Measurements from ENCODE around the gene OBSL1.

DNA sequence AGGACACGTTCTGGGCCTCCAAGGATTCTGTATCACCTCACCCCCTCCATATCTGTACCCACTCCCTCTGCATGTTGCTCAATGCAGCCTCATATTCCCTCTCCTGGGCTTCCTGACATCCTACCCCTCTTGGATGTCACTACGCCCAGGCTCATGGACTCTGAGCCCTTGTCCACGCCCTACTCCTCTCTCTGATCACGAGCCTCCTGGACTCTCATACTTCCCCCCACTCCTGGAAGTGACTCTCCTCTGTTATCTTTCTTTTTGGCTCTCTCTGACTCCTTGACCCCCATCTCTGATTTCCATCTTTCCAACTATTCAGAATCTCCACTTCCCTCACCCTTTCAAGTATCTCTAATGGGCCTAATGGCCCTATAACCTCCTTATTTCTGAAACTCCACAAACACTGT lies 25.4 kb downstream of the OBSL1 start:
- TF ChIP-seq, protein P1, sequence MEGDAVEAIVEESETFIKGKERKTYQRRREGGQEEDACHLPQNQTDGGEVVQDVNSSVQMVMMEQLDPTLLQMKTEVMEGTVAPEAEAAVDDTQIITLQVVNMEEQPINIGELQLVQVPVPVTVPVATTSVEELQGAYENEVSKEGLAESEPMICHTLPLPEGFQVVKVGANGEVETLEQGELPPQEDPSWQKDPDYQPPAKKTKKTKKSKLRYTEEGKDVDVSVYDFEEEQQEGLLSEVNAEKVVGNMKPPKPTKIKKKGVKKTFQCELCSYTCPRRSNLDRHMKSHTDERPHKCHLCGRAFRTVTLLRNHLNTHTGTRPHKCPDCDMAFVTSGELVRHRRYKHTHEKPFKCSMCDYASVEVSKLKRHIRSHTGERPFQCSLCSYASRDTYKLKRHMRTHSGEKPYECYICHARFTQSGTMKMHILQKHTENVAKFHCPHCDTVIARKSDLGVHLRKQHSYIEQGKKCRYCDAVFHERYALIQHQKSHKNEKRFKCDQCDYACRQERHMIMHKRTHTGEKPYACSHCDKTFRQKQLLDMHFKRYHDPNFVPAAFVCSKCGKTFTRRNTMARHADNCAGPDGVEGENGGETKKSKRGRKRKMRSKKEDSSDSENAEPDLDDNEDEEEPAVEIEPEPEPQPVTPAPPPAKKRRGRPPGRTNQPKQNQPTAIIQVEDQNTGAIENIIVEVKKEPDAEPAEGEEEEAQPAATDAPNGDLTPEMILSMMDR (IDR thresholded peaks at IDR 0.05), result no peak
- TF ChIP-seq POLR2AphosphoS5 (IDR thresholded peaks at IDR 0.05; ENCODE audit: low read depth, low read length), result no peak
- TF ChIP-seq SIN3A (IDR thresholded peaks at IDR 0.05; ENCODE audit: borderline replicate concordance, insufficient read depth, low read depth, low read length), result no peak
- TF ChIP-seq, protein P2, sequence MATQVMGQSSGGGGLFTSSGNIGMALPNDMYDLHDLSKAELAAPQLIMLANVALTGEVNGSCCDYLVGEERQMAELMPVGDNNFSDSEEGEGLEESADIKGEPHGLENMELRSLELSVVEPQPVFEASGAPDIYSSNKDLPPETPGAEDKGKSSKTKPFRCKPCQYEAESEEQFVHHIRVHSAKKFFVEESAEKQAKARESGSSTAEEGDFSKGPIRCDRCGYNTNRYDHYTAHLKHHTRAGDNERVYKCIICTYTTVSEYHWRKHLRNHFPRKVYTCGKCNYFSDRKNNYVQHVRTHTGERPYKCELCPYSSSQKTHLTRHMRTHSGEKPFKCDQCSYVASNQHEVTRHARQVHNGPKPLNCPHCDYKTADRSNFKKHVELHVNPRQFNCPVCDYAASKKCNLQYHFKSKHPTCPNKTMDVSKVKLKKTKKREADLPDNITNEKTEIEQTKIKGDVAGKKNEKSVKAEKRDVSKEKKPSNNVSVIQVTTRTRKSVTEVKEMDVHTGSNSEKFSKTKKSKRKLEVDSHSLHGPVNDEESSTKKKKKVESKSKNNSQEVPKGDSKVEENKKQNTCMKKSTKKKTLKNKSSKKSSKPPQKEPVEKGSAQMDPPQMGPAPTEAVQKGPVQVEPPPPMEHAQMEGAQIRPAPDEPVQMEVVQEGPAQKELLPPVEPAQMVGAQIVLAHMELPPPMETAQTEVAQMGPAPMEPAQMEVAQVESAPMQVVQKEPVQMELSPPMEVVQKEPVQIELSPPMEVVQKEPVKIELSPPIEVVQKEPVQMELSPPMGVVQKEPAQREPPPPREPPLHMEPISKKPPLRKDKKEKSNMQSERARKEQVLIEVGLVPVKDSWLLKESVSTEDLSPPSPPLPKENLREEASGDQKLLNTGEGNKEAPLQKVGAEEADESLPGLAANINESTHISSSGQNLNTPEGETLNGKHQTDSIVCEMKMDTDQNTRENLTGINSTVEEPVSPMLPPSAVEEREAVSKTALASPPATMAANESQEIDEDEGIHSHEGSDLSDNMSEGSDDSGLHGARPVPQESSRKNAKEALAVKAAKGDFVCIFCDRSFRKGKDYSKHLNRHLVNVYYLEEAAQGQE (IDR thresholded peaks at IDR 0.05; ENCODE audit: insufficient read depth in 1 of 2, low read depth in 2 of 2, low read length in 1 of 2), result no peak
- TF ChIP-seq TCF7L2 (IDR thresholded peaks at IDR 0.05; ENCODE audit: low read depth, low read length), result no peak

All from Panc1 (cell line).